Measurements from ENCODE around the gene PDZRN3. TPM values are rescaled to one million over a fixed set of nuclear protein-coding genes. Genes with fewer than 3 reads are reported as not detected.

PDZRN3 gene
- polyA plus RNA-seq, 4 donors, result 2.2 to 21.4 (median 14.1) TPM

GRCh38 chr3:73437828-73438227, 186.9 kb downstream of the PDZRN3 start:
- H3K9me3 ChIP-seq (ENCODE audit: control insufficient read depth in 2 of 2, insufficient read depth in 1 of 2, low read depth in 1 of 2, low read length in 1 of 2), result no peaks in the 10 kb centered on the region
- H3K4me3 ChIP-seq (ENCODE audit: low read depth in 1 of 3, low read length in 3 of 3), result no peak overlapping the region
- DNase-seq (no peak), FAIRE-seq (no peak)
- H3K27me3 ChIP-seq (ENCODE audit: control insufficient read depth in 3 of 3, insufficient read depth in 3 of 3, low read length in 3 of 3), result no peaks in the 10 kb centered on the region
- no peaks in the 10 kb centered on the region for H3K4me1 ChIP-seq (ENCODE audit: control insufficient read depth in 3 of 3, insufficient read depth in 2 of 3, low read depth in 1 of 3, low read length in 2 of 3)
- peaks cover 0 to 10% (median 0%) of the 10 kb centered on the region in 3 donors for H3K36me3 ChIP-seq (ENCODE audit: control insufficient read depth in 3 of 3, insufficient read depth in 2 of 3, low read depth in 1 of 3, low read length in 3 of 3)
- WGBS, 3 donors, result 42 to 52% (median 48%) methylated on average over 3 of the region's 3 CpGs
- H3K27ac ChIP-seq (ENCODE audit: low read depth in 1 of 3, low read length in 2 of 3), result no peak overlapping the region

GRCh38 chr3:73435055-73435454, 189.7 kb downstream of the PDZRN3 start:
- DNase-seq, result no peak
- FAIRE-seq, result no peak
- Histone ChIP-seq H3K4me1 (ENCODE audit: control insufficient read depth in 3 of 3, insufficient read depth in 2 of 3, low read depth in 1 of 3, low read length in 2 of 3) (no peaks in the 10 kb centered on the region), H3K27me3 (ENCODE audit: control insufficient read depth in 3 of 3, insufficient read depth in 3 of 3, low read length in 3 of 3) (no peaks in the 10 kb centered on the region), H3K36me3 (ENCODE audit: control insufficient read depth in 3 of 3, insufficient read depth in 2 of 3, low read depth in 1 of 3, low read length in 3 of 3) (peaks cover 0 to under 1% (median 0%) of the 10 kb centered on the region in 3 donors), H3K27ac (ENCODE audit: low read depth in 1 of 3, low read length in 2 of 3) (no peak overlapping the region), H3K4me3 (ENCODE audit: low read depth in 1 of 3, low read length in 3 of 3) (no peak overlapping the region), H3K9me3 (ENCODE audit: control insufficient read depth in 2 of 2, insufficient read depth in 1 of 2, low read depth in 1 of 2, low read length in 1 of 2) (no peaks in the 10 kb centered on the region)
- WGBS, 3 donors, result 43 to 66% (median 55%) methylated on average over 11 of the region's 11 CpGs

GRCh38 chr3:73433687-73434086, 191.1 kb downstream of the PDZRN3 start:
- WGBS, 3 donors, result 59 to 82% (median 66%) methylated on average over 14 of the region's 14 CpGs
- H3K27me3 ChIP-seq (ENCODE audit: control insufficient read depth in 3 of 3, insufficient read depth in 3 of 3, low read length in 3 of 3), result no peaks in the 10 kb centered on the region
- H3K27ac ChIP-seq (ENCODE audit: low read depth in 1 of 3, low read length in 2 of 3), result peak overlapping the region in 1 of 3 donors; percentile 35

GRCh38 chr3:73433079-73433478, 191.7 kb downstream of the PDZRN3 start:
- no peaks in the 10 kb centered on the region for H3K27me3 ChIP-seq (ENCODE audit: control insufficient read depth in 3 of 3, insufficient read depth in 3 of 3, low read length in 3 of 3)
- no peak for FAIRE-seq
- no peaks in the 10 kb centered on the region for H3K4me1 ChIP-seq (ENCODE audit: control insufficient read depth in 3 of 3, insufficient read depth in 2 of 3, low read depth in 1 of 3, low read length in 2 of 3)
- peak overlapping the region in 1 of 3 donors; percentile 29 for H3K4me3 ChIP-seq (ENCODE audit: low read depth in 1 of 3, low read length in 3 of 3)
- no peak for DNase-seq
- peak overlapping the region in 1 of 3 donors; percentile 35 for H3K27ac ChIP-seq (ENCODE audit: low read depth in 1 of 3, low read length in 2 of 3)
- H3K36me3 ChIP-seq (ENCODE audit: control insufficient read depth in 3 of 3, insufficient read depth in 2 of 3, low read depth in 1 of 3, low read length in 3 of 3), result peaks cover 0 to under 1% (median 0%) of the 10 kb centered on the region in 3 donors
- H3K9me3 ChIP-seq (ENCODE audit: control insufficient read depth in 2 of 2, insufficient read depth in 1 of 2, low read depth in 1 of 2, low read length in 1 of 2), result no peaks in the 10 kb centered on the region
- 53 to 62% (median 60%) methylated on average over 2 of the region's 2 CpGs for WGBS, 3 donors

More at GRCh38 chr3:73433687-73434086, 191.1 kb downstream of the PDZRN3 start:
- Histone ChIP-seq H3K36me3 (ENCODE audit: control insufficient read depth in 3 of 3, insufficient read depth in 2 of 3, low read depth in 1 of 3, low read length in 3 of 3) (no peaks in the 10 kb centered on the region), H3K9me3 (ENCODE audit: control insufficient read depth in 2 of 2, insufficient read depth in 1 of 2, low read depth in 1 of 2, low read length in 1 of 2) (no peaks in the 10 kb centered on the region), H3K4me1 (ENCODE audit: control insufficient read depth in 3 of 3, insufficient read depth in 2 of 3, low read depth in 1 of 3, low read length in 2 of 3) (no peaks in the 10 kb centered on the region), H3K4me3 (ENCODE audit: low read depth in 1 of 3, low read length in 3 of 3) (peak overlapping the region in 1 of 3 donors; percentile 29)
- DNase-seq, result peak in 1 of 2 donors; percentile 39
- FAIRE-seq, result no peak

GRCh38 chr3:73432706-73433032, 192.1 kb downstream of the PDZRN3 start:
- Histone ChIP-seq H3K27ac (ENCODE audit: low read depth in 1 of 3, low read length in 2 of 3) (no peak overlapping the region), H3K27me3 (ENCODE audit: control insufficient read depth in 3 of 3, insufficient read depth in 3 of 3, low read length in 3 of 3) (no peaks in the 10 kb centered on the region), H3K9me3 (ENCODE audit: control insufficient read depth in 2 of 2, insufficient read depth in 1 of 2, low read depth in 1 of 2, low read length in 1 of 2) (no peaks in the 10 kb centered on the region), H3K4me3 (ENCODE audit: low read depth in 1 of 3, low read length in 3 of 3) (peak overlapping the region in 1 of 3 donors; percentile 29), H3K4me1 (ENCODE audit: control insufficient read depth in 3 of 3, insufficient read depth in 2 of 3, low read depth in 1 of 3, low read length in 2 of 3) (no peaks in the 10 kb centered on the region), H3K36me3 (ENCODE audit: control insufficient read depth in 3 of 3, insufficient read depth in 2 of 3, low read depth in 1 of 3, low read length in 3 of 3) (peaks cover 0 to 3% (median 0%) of the 10 kb centered on the region in 3 donors)
- FAIRE-seq (no peak), DNase-seq (no peak)
- WGBS, 3 donors, result 73 to 82% (median 76%) methylated on average over 1 of the region's 1 CpG

- FAIRE-seq (no peak), DNase-seq (peak; percentile 36 to 43)
- Histone ChIP-seq H3K9me3 (ENCODE audit: control insufficient read depth in 2 of 2, insufficient read depth in 1 of 2, low read depth in 1 of 2, low read length in 1 of 2) (no peaks in the 10 kb centered on the region), H3K27ac (ENCODE audit: low read depth in 1 of 3, low read length in 2 of 3) (no peak overlapping the region), H3K27me3 (ENCODE audit: control insufficient read depth in 3 of 3, insufficient read depth in 3 of 3, low read length in 3 of 3) (no peaks in the 10 kb centered on the region), H3K4me1 (ENCODE audit: control insufficient read depth in 3 of 3, insufficient read depth in 2 of 3, low read depth in 1 of 3, low read length in 2 of 3) (no peaks in the 10 kb centered on the region), H3K4me3 (ENCODE audit: low read depth in 1 of 3, low read length in 3 of 3) (peak overlapping the region in 1 of 3 donors; percentile 19), H3K36me3 (ENCODE audit: control insufficient read depth in 3 of 3, insufficient read depth in 2 of 3, low read depth in 1 of 3, low read length in 3 of 3) (peaks cover 0 to 4% (median 0%) of the 10 kb centered on the region in 3 donors)
- 59 to 69% (median 64%) methylated on average over 9 of the region's 9 CpGs for WGBS, 3 donors
Measured at GRCh38 chr3:73432023-73432705, 192.6 kb downstream of the PDZRN3 start.

- DNase-seq (no peak), FAIRE-seq (no peak)
- 70 to 85% (median 78%) methylated on average over 6 of the region's 6 CpGs for WGBS, 3 donors
- H3K4me1 ChIP-seq (ENCODE audit: control insufficient read depth in 3 of 3, insufficient read depth in 2 of 3, low read depth in 1 of 3, low read length in 2 of 3), result peaks cover 0 to 3% (median 0%) of the 10 kb centered on the region in 3 donors
- no peaks in the 10 kb centered on the region for H3K27me3 ChIP-seq (ENCODE audit: control insufficient read depth in 3 of 3, insufficient read depth in 3 of 3, low read length in 3 of 3)
- no peaks in the 10 kb centered on the region for H3K9me3 ChIP-seq (ENCODE audit: control insufficient read depth in 2 of 2, insufficient read depth in 1 of 2, low read depth in 1 of 2, low read length in 1 of 2)
- H3K36me3 ChIP-seq (ENCODE audit: control insufficient read depth in 3 of 3, insufficient read depth in 2 of 3, low read depth in 1 of 3, low read length in 3 of 3), result peaks cover 0 to 5% (median 0%) of the 10 kb centered on the region in 3 donors
- peak overlapping the region in 1 of 3 donors; percentile 19 for H3K4me3 ChIP-seq (ENCODE audit: low read depth in 1 of 3, low read length in 3 of 3)
- H3K27ac ChIP-seq (ENCODE audit: low read depth in 1 of 3, low read length in 2 of 3), result no peak overlapping the region
Measured at GRCh38 chr3:73431183-73431900, 193.4 kb downstream of the PDZRN3 start.

- peaks cover 0 to 3% (median 0%) of the 10 kb centered on the region in 3 donors for H3K4me1 ChIP-seq (ENCODE audit: control insufficient read depth in 3 of 3, insufficient read depth in 2 of 3, low read depth in 1 of 3, low read length in 2 of 3)
- peaks cover 0 to 5% (median 0%) of the 10 kb centered on the region in 3 donors for H3K36me3 ChIP-seq (ENCODE audit: control insufficient read depth in 3 of 3, insufficient read depth in 2 of 3, low read depth in 1 of 3, low read length in 3 of 3)
- DNase-seq (no peak), FAIRE-seq (no peak)
- H3K27ac ChIP-seq (ENCODE audit: low read depth in 1 of 3, low read length in 2 of 3), result no peak overlapping the region
- H3K4me3 ChIP-seq (ENCODE audit: low read depth in 1 of 3, low read length in 3 of 3), result no peak overlapping the region
- H3K27me3 ChIP-seq (ENCODE audit: control insufficient read depth in 3 of 3, insufficient read depth in 3 of 3, low read length in 3 of 3), result no peaks in the 10 kb centered on the region
- H3K9me3 ChIP-seq (ENCODE audit: control insufficient read depth in 2 of 2, insufficient read depth in 1 of 2, low read depth in 1 of 2, low read length in 1 of 2), result no peaks in the 10 kb centered on the region
- 80 to 86% (median 84%) methylated on average over 11 of the region's 11 CpGs for WGBS, 3 donors
Measured at GRCh38 chr3:73427048-73427706, 197.6 kb downstream of the PDZRN3 start.

Data from small intestine (tissue), 7 donors.